ENCODE data around the gene NOL9.

- TF ChIP-seq POLR2A (IDR thresholded peaks at IDR 0.05) (no peak), CTCF (IDR thresholded peaks at IDR 0.05) (no peak), POLR2AphosphoS5 (IDR thresholded peaks at IDR 0.05; ENCODE audit: insufficient read depth in 1 of 2, low read depth in 1 of 2) (peak in 1 of 2 donors; percentile 15)
These were observed 62.8 kb downstream of the NOL9 start, which contains the start of gene PLEKHG5 for GRCh38 chr1:6491480-6491962.

All from vagina (tissue), 2 donors.